Measurements from ENCODE around the gene REEP5. TPM values are rescaled to one million over a fixed set of nuclear protein-coding genes. Genes with fewer than 3 reads are reported as not detected.
A peak's percentile ranks its signal among the peaks of the same experiment; 100 is the strongest.
"Not testable (repeated sequence)": the region's sequence is repeated elsewhere in the genome, so short reads cannot be mapped to it uniquely, and the experiment has no call there.

Gene REEP5
- total RNA-seq, 1 donor from 2014 or later: 120 TPM

DNA sequence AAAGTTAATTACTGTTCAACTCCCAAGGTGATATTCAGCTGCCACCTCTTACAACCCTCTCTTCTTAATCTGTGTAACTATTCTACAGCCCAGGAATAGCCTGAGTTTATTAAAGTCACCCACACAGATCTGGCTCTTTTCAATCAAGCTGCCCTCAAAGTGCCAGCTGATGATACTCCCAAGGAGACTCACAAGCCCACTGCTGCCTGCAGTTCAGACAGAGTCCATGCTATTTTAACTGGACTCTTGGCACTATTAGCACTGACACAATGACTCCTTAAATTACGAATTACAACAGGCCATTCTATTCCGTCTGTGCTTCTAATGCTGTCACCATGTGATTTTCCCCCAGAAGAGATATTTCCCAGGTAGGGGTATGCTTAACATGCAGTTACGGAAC is 26.3 kb downstream of the REEP5 start:
- Mint-ChIP-seq H3K27me3 (ENCODE audit: low read depth, unreplicated experiment) (no peaks in the 10 kb centered on the region), H3K27ac (ENCODE audit: unreplicated experiment) (peak overlapping the region; percentile 8), H3K4me1 (ENCODE audit: low read depth, unreplicated experiment) (peaks cover 2% of the 10 kb centered on the region), H3K9me3 (ENCODE audit: unreplicated experiment) (no peaks in the 10 kb centered on the region), H3K36me3 (ENCODE audit: low read depth, unreplicated experiment) (peaks cover 13% of the 10 kb centered on the region), H3K4me3 (ENCODE audit: unreplicated experiment) (no peak overlapping the region)
- no peak for DNase-seq (ENCODE audit: low read depth)
- no peaks in the 10 kb centered on the region for H3K27me3 ChIP-seq (ENCODE audit: insufficient read depth, low read length)
- no peak overlapping the region for H3K27ac ChIP-seq (ENCODE audit: low read depth, low read length)
- no peak for FAIRE-seq
- H3K9ac ChIP-seq (ENCODE audit: low read length): no peak overlapping the region
- no peaks in the 10 kb centered on the region for H3K4me1 ChIP-seq (ENCODE audit: insufficient read depth, low read length)
- TF ChIP-seq EZH2 (IDR thresholded peaks at IDR 0.05; ENCODE audit: insufficient read depth, low read length): no peak
- TF ChIP-seq, protein P1, sequence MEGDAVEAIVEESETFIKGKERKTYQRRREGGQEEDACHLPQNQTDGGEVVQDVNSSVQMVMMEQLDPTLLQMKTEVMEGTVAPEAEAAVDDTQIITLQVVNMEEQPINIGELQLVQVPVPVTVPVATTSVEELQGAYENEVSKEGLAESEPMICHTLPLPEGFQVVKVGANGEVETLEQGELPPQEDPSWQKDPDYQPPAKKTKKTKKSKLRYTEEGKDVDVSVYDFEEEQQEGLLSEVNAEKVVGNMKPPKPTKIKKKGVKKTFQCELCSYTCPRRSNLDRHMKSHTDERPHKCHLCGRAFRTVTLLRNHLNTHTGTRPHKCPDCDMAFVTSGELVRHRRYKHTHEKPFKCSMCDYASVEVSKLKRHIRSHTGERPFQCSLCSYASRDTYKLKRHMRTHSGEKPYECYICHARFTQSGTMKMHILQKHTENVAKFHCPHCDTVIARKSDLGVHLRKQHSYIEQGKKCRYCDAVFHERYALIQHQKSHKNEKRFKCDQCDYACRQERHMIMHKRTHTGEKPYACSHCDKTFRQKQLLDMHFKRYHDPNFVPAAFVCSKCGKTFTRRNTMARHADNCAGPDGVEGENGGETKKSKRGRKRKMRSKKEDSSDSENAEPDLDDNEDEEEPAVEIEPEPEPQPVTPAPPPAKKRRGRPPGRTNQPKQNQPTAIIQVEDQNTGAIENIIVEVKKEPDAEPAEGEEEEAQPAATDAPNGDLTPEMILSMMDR (IDR thresholded peaks at IDR 0.05; ENCODE audit: insufficient read depth, low read depth, low read length): no peak
- H2AFZ ChIP-seq (ENCODE audit: low read depth, low read length): no peak overlapping the region
- H3K9me3 ChIP-seq (ENCODE audit: insufficient read depth, low read depth, low read length): no peaks in the 10 kb centered on the region
- no peak overlapping the region for H3K4me2 ChIP-seq (ENCODE audit: low read length)
- H3K36me3 ChIP-seq (ENCODE audit: insufficient read depth, low read length): peaks cover 22% of the 10 kb centered on the region
- H3K4me3 ChIP-seq (ENCODE audit: insufficient read depth, low read depth, low read length): no peak overlapping the region
- H4K20me1 ChIP-seq (ENCODE audit: insufficient read depth, low read length): peaks cover 22% of the 10 kb centered on the region
- H3K79me2 ChIP-seq (ENCODE audit: insufficient read depth, low read length): peaks cover 15% of the 10 kb centered on the region

DNA sequence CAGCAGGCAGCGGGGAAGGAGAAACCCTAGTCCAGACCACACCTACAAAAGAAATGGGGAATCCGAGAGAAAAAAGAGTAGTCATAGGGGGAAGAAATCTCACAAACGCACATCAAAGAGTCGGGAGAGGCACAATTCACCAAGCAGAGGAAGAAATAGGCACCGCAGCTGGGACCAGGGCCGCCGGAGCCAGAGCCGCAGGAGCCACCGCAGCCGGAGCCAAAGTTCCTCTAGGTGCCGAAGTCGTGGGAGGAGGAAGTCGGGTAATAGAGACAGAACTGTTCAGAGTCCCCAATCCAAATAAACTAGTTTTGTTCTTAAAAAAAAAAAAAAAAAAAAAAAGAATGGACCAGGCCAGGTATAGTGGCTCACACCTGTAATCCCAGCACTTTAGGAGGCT is 29.3 kb downstream of the REEP5 start:
- Histone ChIP-seq H3K27ac (ENCODE audit: low read depth, low read length) (no peak overlapping the region), H4K20me1 (ENCODE audit: insufficient read depth, low read length) (peaks cover 35% of the 10 kb centered on the region), H3K9ac (ENCODE audit: low read length) (no peak overlapping the region), H3K79me2 (ENCODE audit: insufficient read depth, low read length) (peaks cover 22% of the 10 kb centered on the region), H3K9me3 (ENCODE audit: insufficient read depth, low read depth, low read length) (no peaks in the 10 kb centered on the region), H3K4me1 (ENCODE audit: insufficient read depth, low read length) (no peaks in the 10 kb centered on the region), H3K27me3 (ENCODE audit: insufficient read depth, low read length) (no peaks in the 10 kb centered on the region), H3K36me3 (ENCODE audit: insufficient read depth, low read length) (peaks cover 11% of the 10 kb centered on the region), H2AFZ (ENCODE audit: low read depth, low read length) (no peak overlapping the region), H3K4me3 (ENCODE audit: insufficient read depth, low read depth, low read length) (no peak overlapping the region), H3K4me2 (ENCODE audit: low read length) (no peak overlapping the region)
- Mint-ChIP-seq H3K27me3 (ENCODE audit: low read depth, unreplicated experiment) (no peaks in the 10 kb centered on the region), H3K27ac (ENCODE audit: unreplicated experiment) (no peak overlapping the region), H3K36me3 (ENCODE audit: low read depth, unreplicated experiment) (peaks cover 15% of the 10 kb centered on the region), H3K4me1 (ENCODE audit: low read depth, unreplicated experiment) (no peaks in the 10 kb centered on the region), H3K4me3 (ENCODE audit: unreplicated experiment) (no peak overlapping the region), H3K9me3 (ENCODE audit: unreplicated experiment) (no peaks in the 10 kb centered on the region)
- FAIRE-seq (no peak), DNase-seq (ENCODE audit: low read depth) (no peak)
- TF ChIP-seq, protein P1 (IDR thresholded peaks at IDR 0.05; ENCODE audit: insufficient read depth, low read depth, low read length): no peak
- no peak for TF ChIP-seq EZH2 (IDR thresholded peaks at IDR 0.05; ENCODE audit: insufficient read depth, low read length)

DNA sequence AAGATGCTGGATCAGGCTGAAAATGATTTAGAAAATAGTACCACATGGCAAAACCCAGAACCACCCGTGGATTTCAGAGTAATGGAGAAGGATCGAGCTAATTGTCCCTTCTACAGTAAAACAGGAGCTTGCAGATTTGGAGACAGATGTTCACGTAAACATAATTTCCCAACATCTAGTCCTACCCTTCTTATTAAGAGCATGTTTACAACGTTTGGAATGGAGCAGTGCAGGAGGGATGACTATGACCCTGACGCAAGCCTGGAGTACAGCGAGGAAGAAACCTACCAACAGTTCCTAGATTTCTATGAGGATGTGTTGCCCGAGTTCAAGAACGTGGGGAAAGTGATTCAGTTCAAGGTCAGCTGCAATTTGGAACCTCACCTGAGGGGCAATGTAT is 30.0 kb downstream of the REEP5 start:
- not testable (repeated sequence) for H3K27ac Mint-ChIP-seq (ENCODE audit: unreplicated experiment)
- H3K36me3 Mint-ChIP-seq (ENCODE audit: low read depth, unreplicated experiment): peaks cover 13% of the 10 kb centered on the region
- H3K79me2 ChIP-seq (ENCODE audit: insufficient read depth, low read length): peaks cover 20% of the 10 kb centered on the region

More for the DNA sequence above, 30.0 kb downstream of the REEP5 start:
- not testable (repeated sequence) for H3K27ac ChIP-seq (ENCODE audit: low read depth, low read length); H3K9me3 ChIP-seq (ENCODE audit: insufficient read depth, low read depth, low read length); H3K9ac ChIP-seq (ENCODE audit: low read length); H3K27me3 Mint-ChIP-seq (ENCODE audit: low read depth, unreplicated experiment); H3K4me3 ChIP-seq (ENCODE audit: insufficient read depth, low read depth, low read length); H3K9me3 Mint-ChIP-seq (ENCODE audit: unreplicated experiment); H3K27me3 ChIP-seq (ENCODE audit: insufficient read depth, low read length); H3K4me3 Mint-ChIP-seq (ENCODE audit: unreplicated experiment); H3K4me2 ChIP-seq (ENCODE audit: low read length); H3K4me1 Mint-ChIP-seq (ENCODE audit: low read depth, unreplicated experiment); DNase-seq (ENCODE audit: low read depth); H2AFZ ChIP-seq (ENCODE audit: low read depth, low read length); H3K4me1 ChIP-seq (ENCODE audit: insufficient read depth, low read length); FAIRE-seq
- peaks cover 14% of the 10 kb centered on the region for H3K36me3 ChIP-seq (ENCODE audit: insufficient read depth, low read length)
- H4K20me1 ChIP-seq (ENCODE audit: insufficient read depth, low read length): peaks cover 35% of the 10 kb centered on the region
